PC-3 (cell line): ENCODE results near the gene CBFA2T3.

Experiments used
- EZH2 ChIP-seq: fragments of 300-600 bp; sonication (generic); IDR thresholded peaks from one replicate; pipeline ENCODE4 v1.6.1; 2017; ENCODE audit warnings: antibody characterized with exemption, mild to moderate bottlenecking, low read length; ENCODE audit not compliant: unreplicated experiment
- EZH2phosphoT487 ChIP-seq: fragments of 300-600 bp; sonication (generic); IDR thresholded peaks from 2 replicates; pipeline ENCODE4 v1.6.1; 2018; ENCODE audit warnings: mild to moderate bottlenecking, antibody characterized with exemption, low read length, borderline replicate concordance
- TF ChIP-seq, protein P1 (sequence below): fragments of 300-600 bp; sonication (generic); conservative IDR thresholded peaks from 2 replicates; pipeline ENCODE4 v1.5.1; 2017; ENCODE audit warnings: antibody characterized with exemption, low read depth, mild to moderate bottlenecking, low read length

DNA sequence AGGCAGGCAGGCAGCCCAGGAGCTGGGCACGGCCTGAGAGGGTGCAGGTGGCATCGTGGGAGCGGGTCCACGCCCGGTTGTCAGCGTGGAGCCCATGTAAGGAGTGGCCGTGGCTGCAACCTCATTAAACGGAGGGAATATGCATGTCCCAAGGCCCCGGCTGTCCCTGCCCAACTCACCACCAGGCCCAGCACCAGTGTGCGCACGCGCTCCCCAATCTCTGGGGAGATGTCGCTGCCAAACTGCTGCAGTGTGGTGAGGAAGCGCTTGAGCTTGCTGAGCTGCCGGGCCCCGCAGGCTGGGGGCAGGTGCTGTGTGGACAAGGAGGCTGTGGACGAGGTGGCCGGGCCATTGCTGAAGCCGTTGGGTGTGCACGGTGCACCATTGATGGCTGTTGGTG, 84.9 kb downstream of the CBFA2T3 start:
- TF ChIP-seq, protein P1, sequence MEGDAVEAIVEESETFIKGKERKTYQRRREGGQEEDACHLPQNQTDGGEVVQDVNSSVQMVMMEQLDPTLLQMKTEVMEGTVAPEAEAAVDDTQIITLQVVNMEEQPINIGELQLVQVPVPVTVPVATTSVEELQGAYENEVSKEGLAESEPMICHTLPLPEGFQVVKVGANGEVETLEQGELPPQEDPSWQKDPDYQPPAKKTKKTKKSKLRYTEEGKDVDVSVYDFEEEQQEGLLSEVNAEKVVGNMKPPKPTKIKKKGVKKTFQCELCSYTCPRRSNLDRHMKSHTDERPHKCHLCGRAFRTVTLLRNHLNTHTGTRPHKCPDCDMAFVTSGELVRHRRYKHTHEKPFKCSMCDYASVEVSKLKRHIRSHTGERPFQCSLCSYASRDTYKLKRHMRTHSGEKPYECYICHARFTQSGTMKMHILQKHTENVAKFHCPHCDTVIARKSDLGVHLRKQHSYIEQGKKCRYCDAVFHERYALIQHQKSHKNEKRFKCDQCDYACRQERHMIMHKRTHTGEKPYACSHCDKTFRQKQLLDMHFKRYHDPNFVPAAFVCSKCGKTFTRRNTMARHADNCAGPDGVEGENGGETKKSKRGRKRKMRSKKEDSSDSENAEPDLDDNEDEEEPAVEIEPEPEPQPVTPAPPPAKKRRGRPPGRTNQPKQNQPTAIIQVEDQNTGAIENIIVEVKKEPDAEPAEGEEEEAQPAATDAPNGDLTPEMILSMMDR: no peak
- no peak for TF ChIP-seq EZH2phosphoT487
- no peak for TF ChIP-seq EZH2
